ENCODE data around the gene RESF1.

DNA sequence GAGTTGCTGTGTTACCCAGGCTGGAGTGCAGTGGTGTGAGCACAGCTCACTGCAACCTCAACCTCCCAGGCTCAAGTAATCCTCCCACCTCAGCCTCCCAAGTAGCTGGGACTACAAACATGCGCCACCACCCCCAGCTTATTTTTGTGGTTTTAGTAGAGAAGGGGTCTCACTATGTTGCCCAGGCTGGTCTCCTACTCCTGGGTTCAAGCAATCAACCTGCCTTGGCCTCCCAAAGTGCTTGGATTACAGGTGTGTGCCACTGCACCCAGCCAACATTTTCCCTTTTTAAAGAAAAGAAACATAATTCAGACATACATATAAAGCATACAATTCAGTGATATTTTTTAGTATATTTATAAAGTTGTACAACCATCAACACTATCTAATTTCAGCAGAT is 44.4 kb downstream of the RESF1 start:
- TF ChIP-seq, protein P1, sequence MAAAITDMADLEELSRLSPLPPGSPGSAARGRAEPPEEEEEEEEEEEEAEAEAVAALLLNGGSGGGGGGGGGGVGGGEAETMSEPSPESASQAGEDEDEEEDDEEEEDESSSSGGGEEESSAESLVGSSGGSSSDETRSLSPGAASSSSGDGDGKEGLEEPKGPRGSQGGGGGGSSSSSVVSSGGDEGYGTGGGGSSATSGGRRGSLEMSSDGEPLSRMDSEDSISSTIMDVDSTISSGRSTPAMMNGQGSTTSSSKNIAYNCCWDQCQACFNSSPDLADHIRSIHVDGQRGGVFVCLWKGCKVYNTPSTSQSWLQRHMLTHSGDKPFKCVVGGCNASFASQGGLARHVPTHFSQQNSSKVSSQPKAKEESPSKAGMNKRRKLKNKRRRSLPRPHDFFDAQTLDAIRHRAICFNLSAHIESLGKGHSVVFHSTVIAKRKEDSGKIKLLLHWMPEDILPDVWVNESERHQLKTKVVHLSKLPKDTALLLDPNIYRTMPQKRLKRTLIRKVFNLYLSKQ (tag by site-specific recombination; IDR thresholded peaks at IDR 0.05; ENCODE audit: borderline replicate concordance): no peak
- TF ChIP-seq ZNF426 (tag by site-specific recombination; IDR thresholded peaks at IDR 0.05): no peak
- TF ChIP-seq, protein P2, sequence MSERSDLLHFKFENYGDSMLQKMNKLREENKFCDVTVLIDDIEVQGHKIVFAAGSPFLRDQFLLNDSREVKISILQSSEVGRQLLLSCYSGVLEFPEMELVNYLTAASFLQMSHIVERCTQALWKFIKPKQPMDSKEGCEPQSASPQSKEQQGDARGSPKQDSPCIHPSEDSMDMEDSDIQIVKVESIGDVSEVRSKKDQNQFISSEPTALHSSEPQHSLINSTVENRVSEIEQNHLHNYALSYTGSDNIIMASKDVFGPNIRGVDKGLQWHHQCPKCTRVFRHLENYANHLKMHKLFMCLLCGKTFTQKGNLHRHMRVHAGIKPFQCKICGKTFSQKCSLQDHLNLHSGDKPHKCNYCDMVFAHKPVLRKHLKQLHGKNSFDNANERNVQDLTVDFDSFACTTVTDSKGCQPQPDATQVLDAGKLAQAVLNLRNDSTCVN (tag by site-specific recombination; optimal IDR thresholded peaks at IDR 0.05): no peak

All from HEK293 (cell line).